ENCODE data around the gene PCCA.

Gene PCCA

DNA sequence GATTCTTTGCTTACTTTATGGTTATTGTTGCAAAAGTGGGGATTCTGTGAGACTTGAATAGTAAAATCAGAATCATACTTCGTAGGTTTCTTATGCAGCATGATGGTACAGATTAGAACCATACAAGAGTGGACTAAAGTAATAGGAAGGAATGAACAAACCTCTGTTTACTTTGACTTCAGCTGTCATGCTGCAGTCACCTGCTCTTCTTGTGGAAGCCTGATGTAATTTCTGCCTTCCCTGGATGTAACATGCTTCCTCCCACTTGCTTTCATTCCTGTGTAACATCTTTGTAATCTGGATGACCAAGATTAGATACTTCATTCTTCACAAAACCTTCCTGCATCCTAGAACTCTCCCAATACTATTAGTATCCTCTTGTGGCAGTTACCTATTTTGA lies 235.0 kb downstream of the PCCA start:
- Histone ChIP-seq H4K20me1 (ENCODE audit: insufficient read depth, low read length) (no peaks in the 10 kb centered on the region), H3K9ac (ENCODE audit: low read depth, low read length) (no peak overlapping the region), H3K9me3 (ENCODE audit: insufficient read depth, low read length, severe bottlenecking) (no peaks in the 10 kb centered on the region), H3K79me2 (ENCODE audit: insufficient read depth, low read length) (no peaks in the 10 kb centered on the region), H3K36me3 (ENCODE audit: insufficient read depth, low read length) (peaks cover 3% of the 10 kb centered on the region; the same call in 1 of the 2 replicates), H3K4me3 (ENCODE audit: low read depth in 1 of 2, low read length in 2 of 2) (no peak overlapping the region), H3K27me3 (ENCODE audit: insufficient read depth, low read length, poor library complexity) (no peaks in the 10 kb centered on the region), H3K4me1 (ENCODE audit: insufficient read depth, low read length) (no peaks in the 10 kb centered on the region), H3K27ac (ENCODE audit: low read length) (no peak overlapping the region), H2AFZ (ENCODE audit: low read depth, low read length) (no peak overlapping the region), H3K4me2 (ENCODE audit: insufficient read depth, low read length) (no peak overlapping the region)
- TF ChIP-seq, protein P1, sequence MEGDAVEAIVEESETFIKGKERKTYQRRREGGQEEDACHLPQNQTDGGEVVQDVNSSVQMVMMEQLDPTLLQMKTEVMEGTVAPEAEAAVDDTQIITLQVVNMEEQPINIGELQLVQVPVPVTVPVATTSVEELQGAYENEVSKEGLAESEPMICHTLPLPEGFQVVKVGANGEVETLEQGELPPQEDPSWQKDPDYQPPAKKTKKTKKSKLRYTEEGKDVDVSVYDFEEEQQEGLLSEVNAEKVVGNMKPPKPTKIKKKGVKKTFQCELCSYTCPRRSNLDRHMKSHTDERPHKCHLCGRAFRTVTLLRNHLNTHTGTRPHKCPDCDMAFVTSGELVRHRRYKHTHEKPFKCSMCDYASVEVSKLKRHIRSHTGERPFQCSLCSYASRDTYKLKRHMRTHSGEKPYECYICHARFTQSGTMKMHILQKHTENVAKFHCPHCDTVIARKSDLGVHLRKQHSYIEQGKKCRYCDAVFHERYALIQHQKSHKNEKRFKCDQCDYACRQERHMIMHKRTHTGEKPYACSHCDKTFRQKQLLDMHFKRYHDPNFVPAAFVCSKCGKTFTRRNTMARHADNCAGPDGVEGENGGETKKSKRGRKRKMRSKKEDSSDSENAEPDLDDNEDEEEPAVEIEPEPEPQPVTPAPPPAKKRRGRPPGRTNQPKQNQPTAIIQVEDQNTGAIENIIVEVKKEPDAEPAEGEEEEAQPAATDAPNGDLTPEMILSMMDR (IDR thresholded peaks at IDR 0.05; ENCODE audit: borderline replicate concordance, extremely low read depth, low read length, poor library complexity, severe bottlenecking) = no peak
- TF ChIP-seq EZH2 (IDR thresholded peaks at IDR 0.05; ENCODE audit: borderline replicate concordance, low read depth, low read length, severe bottlenecking) = no peak
- no peak for DNase-seq
- no peak for ATAC-seq (ENCODE audit: insufficient read depth, low read depth)

DNA sequence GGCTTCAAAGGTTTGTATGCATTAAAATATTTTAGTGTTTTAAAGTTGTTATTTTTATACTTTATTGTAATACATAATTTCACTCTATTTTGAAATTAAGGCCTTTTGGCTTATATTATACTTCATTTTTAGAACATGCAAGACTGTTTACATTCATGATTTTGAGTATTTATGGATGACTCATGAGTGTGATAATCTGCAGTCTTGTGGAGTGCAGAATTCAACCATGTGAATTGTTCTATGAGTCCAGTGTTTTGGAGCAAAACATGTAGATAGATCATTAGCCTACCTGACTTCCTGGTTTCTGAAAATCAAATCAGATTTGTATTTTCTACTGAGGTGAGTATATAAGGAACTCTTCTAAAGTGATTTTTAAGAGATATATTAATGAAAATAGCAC lies 241.8 kb downstream of the PCCA start:
- Histone ChIP-seq H3K27me3 (ENCODE audit: insufficient read depth, low read length, poor library complexity) (no peaks in the 10 kb centered on the region), H3K27ac (ENCODE audit: low read length) (no peak overlapping the region), H3K4me3 (ENCODE audit: low read depth in 1 of 2, low read length in 2 of 2) (no peak overlapping the region), H2AFZ (ENCODE audit: low read depth, low read length) (no peak overlapping the region; the same call in 1 of the 2 replicates), H4K20me1 (ENCODE audit: insufficient read depth, low read length) (no peaks in the 10 kb centered on the region), H3K36me3 (ENCODE audit: insufficient read depth, low read length) (no peaks in the 10 kb centered on the region), H3K79me2 (ENCODE audit: insufficient read depth, low read length) (no peaks in the 10 kb centered on the region), H3K9ac (ENCODE audit: low read depth, low read length) (no peak overlapping the region), H3K9me3 (ENCODE audit: insufficient read depth, low read length, severe bottlenecking) (peaks cover 4% of the 10 kb centered on the region), H3K4me2 (ENCODE audit: insufficient read depth, low read length) (no peak overlapping the region), H3K4me1 (ENCODE audit: insufficient read depth, low read length) (no peaks in the 10 kb centered on the region)
- no peak for ATAC-seq (ENCODE audit: insufficient read depth, low read depth)
- no peak for DNase-seq
- TF ChIP-seq, protein P1 (IDR thresholded peaks at IDR 0.05; ENCODE audit: borderline replicate concordance, extremely low read depth, low read length, poor library complexity, severe bottlenecking) = no peak
- no peak for TF ChIP-seq EZH2 (IDR thresholded peaks at IDR 0.05; ENCODE audit: borderline replicate concordance, low read depth, low read length, severe bottlenecking)

DNA sequence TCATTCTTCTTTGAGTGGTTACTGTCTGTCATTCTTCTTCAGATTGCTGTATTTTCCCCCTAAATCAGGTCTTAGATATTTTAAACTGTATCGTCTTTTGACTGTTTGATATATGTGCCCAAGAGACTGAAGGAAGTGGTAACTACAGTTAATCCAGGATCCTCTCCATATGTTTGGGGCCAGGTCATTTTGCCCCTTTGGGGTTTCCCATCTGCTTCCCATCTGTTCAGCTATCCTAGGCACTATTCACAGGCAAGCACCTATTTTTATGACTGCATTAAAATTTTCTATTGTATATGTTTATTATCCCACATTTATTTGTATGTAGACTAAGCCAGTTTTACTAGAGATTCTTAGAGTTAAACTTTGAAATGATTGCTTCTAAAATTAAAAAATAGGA lies 244.2 kb downstream of the PCCA start:
- no peak overlapping the region for H2AFZ ChIP-seq (ENCODE audit: low read depth, low read length)
- no peaks in the 10 kb centered on the region for H3K36me3 ChIP-seq (ENCODE audit: insufficient read depth, low read length)
- DNase-seq (no peak), ATAC-seq (ENCODE audit: insufficient read depth, low read depth) (no peak)
- H3K4me1 ChIP-seq (ENCODE audit: insufficient read depth, low read length) = no peaks in the 10 kb centered on the region
- no peak overlapping the region for H3K4me3 ChIP-seq (ENCODE audit: low read depth in 1 of 2, low read length in 2 of 2)
- H3K27ac ChIP-seq (ENCODE audit: low read length) = no peak overlapping the region
- peaks cover 4% of the 10 kb centered on the region for H3K9me3 ChIP-seq (ENCODE audit: insufficient read depth, low read length, severe bottlenecking)
- no peak overlapping the region for H3K4me2 ChIP-seq (ENCODE audit: insufficient read depth, low read length)
- TF ChIP-seq, protein P1 (IDR thresholded peaks at IDR 0.05; ENCODE audit: borderline replicate concordance, extremely low read depth, low read length, poor library complexity, severe bottlenecking) = no peak
- no peak for TF ChIP-seq EZH2 (IDR thresholded peaks at IDR 0.05; ENCODE audit: borderline replicate concordance, low read depth, low read length, severe bottlenecking)
- H3K27me3 ChIP-seq (ENCODE audit: insufficient read depth, low read length, poor library complexity) = no peaks in the 10 kb centered on the region
- H4K20me1 ChIP-seq (ENCODE audit: insufficient read depth, low read length) = no peaks in the 10 kb centered on the region
- no peaks in the 10 kb centered on the region for H3K79me2 ChIP-seq (ENCODE audit: insufficient read depth, low read length)
- H3K9ac ChIP-seq (ENCODE audit: low read depth, low read length) = no peak overlapping the region

DNA sequence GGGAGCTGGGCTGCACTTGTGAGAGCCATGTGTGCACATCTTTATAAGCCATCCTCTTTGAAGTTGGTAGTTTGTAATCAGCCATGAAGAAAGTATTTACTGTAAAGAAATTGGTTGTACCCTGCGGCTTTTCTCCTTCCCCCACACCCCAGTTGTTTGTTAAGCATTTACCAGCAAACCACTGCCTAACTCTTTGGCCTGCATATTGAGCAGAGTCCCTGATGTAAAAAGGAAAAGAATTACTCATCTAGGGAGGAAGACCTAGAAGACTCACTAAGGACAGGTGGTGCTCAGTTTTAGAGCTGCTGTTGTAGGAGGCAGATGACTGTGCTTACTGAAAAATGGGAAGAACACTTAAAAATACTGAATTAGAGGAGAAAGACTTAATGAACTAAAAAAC lies 245.3 kb downstream of the PCCA start:
- H3K4me3 ChIP-seq (ENCODE audit: low read depth in 1 of 2, low read length in 2 of 2) = no peak overlapping the region
- no peak for DNase-seq

More for the DNA sequence above, 245.3 kb downstream of the PCCA start:
- Histone ChIP-seq H3K27me3 (ENCODE audit: insufficient read depth, low read length, poor library complexity) (no peaks in the 10 kb centered on the region), H3K9me3 (ENCODE audit: insufficient read depth, low read length, severe bottlenecking) (peaks cover 4% of the 10 kb centered on the region), H3K79me2 (ENCODE audit: insufficient read depth, low read length) (no peaks in the 10 kb centered on the region), H3K9ac (ENCODE audit: low read depth, low read length) (no peak overlapping the region), H3K4me1 (ENCODE audit: insufficient read depth, low read length) (no peaks in the 10 kb centered on the region), H4K20me1 (ENCODE audit: insufficient read depth, low read length) (no peaks in the 10 kb centered on the region), H3K36me3 (ENCODE audit: insufficient read depth, low read length) (no peaks in the 10 kb centered on the region), H3K27ac (ENCODE audit: low read length) (no peak overlapping the region), H2AFZ (ENCODE audit: low read depth, low read length) (no peak overlapping the region), H3K4me2 (ENCODE audit: insufficient read depth, low read length) (no peak overlapping the region)
- no peak for TF ChIP-seq EZH2 (IDR thresholded peaks at IDR 0.05; ENCODE audit: borderline replicate concordance, low read depth, low read length, severe bottlenecking)
- TF ChIP-seq, protein P1 (IDR thresholded peaks at IDR 0.05; ENCODE audit: borderline replicate concordance, extremely low read depth, low read length, poor library complexity, severe bottlenecking) = no peak
- ATAC-seq (ENCODE audit: insufficient read depth, low read depth) = no peak

Data from DND-41 (cell line).